ENCODE data around the gene ADTRP. TPM values are rescaled to one million over a fixed set of nuclear protein-coding genes. Genes with fewer than 3 reads are reported as not detected.

Gene ADTRP
- total RNA-seq, 1 experiment from 2014 or later: 0.50 TPM

GRCh38 chr6:11775791-11776409, 2.7 kb downstream of the ADTRP start (continued):
- TF ChIP-seq ARID4B (CRISPR knock-in tag; IDR thresholded peaks at IDR 0.05; ENCODE audit: borderline replicate concordance): no peak
- TF ChIP-seq ZNF317 (CRISPR knock-in tag; IDR thresholded peaks at IDR 0.05; ENCODE audit: borderline replicate concordance, low read depth): no peak
- TF ChIP-seq PREB (CRISPR knock-in tag; IDR thresholded peaks at IDR 0.05; ENCODE audit: borderline replicate concordance): no peak

- peaks cover 61% of the 10 kb centered on the region for H3K4me1 Mint-ChIP-seq
- no peaks in the 10 kb centered on the region; the same call in 1 of the 2 replicates for H3K27me3 Mint-ChIP-seq (ENCODE audit: low read depth)
- POLR2A ChIA-PET: no interaction called here
- TF ChIP-seq ZNF532 (CRISPR knock-in tag; IDR thresholded peaks at IDR 0.05; ENCODE audit: borderline replicate concordance) (no peak), NFYB (CRISPR knock-in tag; conservative IDR thresholded peaks at IDR 0.05; ENCODE audit: low read depth) (no peak), ATF1 (CRISPR knock-in tag; IDR thresholded peaks at IDR 0.05) (no peak), ZNF416 (CRISPR knock-in tag; IDR thresholded peaks at IDR 0.05) (no peak), MAX (CRISPR knock-in tag; IDR thresholded peaks at IDR 0.05) (no peak), JAZF1 (CRISPR knock-in tag; IDR thresholded peaks at IDR 0.05) (no peak), ZMAT4 (CRISPR knock-in tag; IDR thresholded peaks at IDR 0.05) (no peak), MLX (CRISPR knock-in tag; IDR thresholded peaks at IDR 0.05) (no peak), ATF3 (CRISPR knock-in tag; conservative IDR thresholded peaks at IDR 0.05) (no peak), TCF7 (CRISPR knock-in tag; IDR thresholded peaks at IDR 0.05; ENCODE audit: low read depth) (no peak)
- H3K27ac Mint-ChIP-seq: no peak overlapping the region
- ATAC-seq (no peak), DNase-seq (ENCODE audit: low spot score) (no peak)
- no peaks in the 10 kb centered on the region for H3K9me3 Mint-ChIP-seq
- CTCF ChIA-PET: no interaction called here
- H3K4me3 Mint-ChIP-seq: no peak overlapping the region
- H3K36me3 Mint-ChIP-seq: no peaks in the 10 kb centered on the region
These were observed 4.2 kb downstream of the ADTRP start for GRCh38 chr6:11774426-11774825.
